GM21786 (cell line): ENCODE results near the gene PREX1.

Experiments
- ATAC-seq: cut with Tn5 transposase; IDR thresholded peaks from one replicate; pipeline ENCODE4 v1.9.1; 2021; ENCODE audit not compliant: unreplicated experiment

The PREX1 gene

GRCh38 chr20:48667889-48668413, 159.8 kb downstream of the PREX1 start:
- no peak for ATAC-seq

DNA sequence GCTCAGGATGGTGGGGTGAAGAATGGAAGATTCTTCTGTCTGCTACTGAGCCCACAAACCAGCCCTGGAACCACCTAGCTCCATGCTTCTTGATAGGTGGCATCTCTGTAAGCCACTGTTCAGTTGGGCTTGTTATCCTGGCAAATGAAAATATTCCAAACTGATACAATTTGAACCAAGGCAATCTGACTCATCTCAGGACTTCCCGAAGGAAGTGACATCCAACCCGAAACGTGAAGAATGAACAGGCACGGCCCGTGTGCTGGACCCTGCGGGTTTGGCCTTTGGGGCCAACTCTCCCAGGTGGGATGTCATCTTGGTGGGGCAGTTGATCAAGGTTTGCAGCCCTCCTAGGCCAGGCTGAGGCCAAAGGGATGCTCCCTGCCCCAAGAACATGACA, 160.3 kb downstream of the PREX1 start:
- no peak for ATAC-seq

DNA sequence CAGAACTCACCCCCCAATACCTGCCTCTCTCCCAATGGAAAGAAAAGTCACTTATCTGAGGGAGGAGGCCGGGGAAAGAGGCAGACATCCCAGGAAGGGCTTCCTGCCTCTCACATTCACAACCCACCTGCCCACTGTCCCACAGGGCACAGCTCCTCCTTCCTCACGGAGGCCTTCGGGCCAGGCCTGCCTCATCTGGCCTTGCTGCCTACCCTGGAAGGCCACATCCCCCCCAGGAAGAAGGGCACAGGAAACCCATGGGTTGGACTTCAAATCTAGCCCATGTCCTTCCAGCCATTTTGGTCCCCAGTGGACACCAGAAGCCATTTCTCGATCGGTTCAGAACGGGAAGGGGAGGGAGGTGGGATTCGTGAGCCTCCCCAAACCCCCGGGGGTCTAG, 162.0 kb downstream of the PREX1 start:
- no peak for ATAC-seq

GRCh38 chr20:48662711-48663110, 165.1 kb downstream of the PREX1 start:
- ATAC-seq, result no peak

DNA sequence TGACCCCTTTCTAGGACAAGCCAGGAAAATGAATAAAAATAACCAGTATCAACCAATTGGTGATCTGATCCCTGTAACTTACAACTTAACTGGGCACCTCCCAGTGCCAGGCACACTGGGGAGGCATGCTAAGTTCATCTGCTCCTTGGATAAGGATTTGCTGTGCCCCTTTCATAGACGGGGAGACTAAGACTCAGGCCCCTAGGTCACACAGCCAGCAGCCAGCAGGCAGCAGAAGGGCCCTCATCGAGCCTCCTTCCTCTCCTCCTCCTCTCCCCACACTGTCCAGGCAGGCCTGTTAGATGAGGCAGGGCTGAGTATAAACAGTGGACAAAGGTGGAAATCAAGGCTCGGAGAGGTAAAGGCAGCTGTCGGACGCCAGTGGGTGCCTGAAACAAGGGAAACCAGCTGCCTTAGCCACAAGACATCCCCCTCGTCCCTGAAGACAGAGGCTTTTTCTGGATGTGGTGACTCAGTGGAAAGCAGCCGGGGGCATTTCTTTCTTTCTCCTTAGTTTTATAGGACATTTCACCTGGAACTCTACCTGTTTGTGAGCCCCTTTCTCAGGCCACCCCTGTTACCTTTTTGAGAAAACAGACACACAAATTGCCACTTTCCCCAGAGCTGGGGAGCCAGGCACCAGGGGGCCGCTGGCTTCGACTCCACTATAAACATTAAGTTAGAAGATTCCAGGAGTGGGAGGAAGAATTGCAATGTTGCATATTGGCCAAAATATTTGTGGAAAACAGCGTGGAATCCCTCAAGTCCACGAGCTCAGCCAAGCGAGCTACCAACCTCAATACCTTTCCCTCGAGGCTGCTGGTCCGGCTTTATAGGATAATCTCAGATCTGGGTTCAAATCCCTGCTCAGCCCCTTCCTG, 166.0 kb downstream of the PREX1 start:
- no peak for ATAC-seq

DNA sequence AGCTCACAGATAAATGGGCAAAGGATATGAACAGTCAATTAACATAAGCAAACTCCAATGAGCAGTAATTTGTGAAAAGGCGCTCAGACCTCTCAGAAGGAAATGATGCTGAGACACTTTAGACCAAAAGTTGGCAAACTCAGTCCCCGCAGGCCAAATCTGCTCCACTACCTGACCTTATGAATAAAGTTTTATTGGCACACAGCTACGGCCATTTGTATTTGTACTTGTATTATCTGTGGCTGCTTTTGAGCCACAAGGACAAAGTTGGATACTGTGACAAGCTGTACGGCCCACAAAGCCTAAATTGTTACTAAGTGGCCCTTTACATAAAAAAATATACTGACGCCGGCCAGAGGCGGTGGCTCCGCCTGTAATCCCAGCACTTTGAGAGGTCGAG, 167.0 kb downstream of the PREX1 start:
- no peak for ATAC-seq

DNA sequence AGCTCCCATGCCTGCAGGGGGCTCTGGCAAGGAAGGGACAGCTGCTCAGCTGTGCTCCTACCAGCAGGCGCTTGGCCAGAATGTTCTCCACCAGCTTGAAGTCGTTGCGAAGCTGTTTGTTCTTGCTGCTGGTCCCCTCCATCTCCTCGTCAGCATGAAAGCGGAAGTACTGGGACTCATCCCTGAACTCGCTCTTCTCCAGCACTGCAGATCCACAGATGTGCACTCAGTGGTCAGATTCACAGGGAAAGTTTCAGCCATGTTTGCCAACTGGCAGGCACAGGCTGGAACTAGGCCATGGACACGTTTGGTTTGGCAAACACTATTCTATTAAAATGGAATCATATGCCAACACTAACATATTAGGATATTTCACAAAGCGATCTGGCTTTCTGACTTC, 167.9 kb downstream of the PREX1 start:
- ATAC-seq, result no peak

- no peak for ATAC-seq
Observed at GRCh38 chr20:48658505-48658904, 169.3 kb downstream of the PREX1 start.

- no peak for ATAC-seq
Observed at GRCh38 chr20:48658198-48658476, 169.7 kb downstream of the PREX1 start.

DNA sequence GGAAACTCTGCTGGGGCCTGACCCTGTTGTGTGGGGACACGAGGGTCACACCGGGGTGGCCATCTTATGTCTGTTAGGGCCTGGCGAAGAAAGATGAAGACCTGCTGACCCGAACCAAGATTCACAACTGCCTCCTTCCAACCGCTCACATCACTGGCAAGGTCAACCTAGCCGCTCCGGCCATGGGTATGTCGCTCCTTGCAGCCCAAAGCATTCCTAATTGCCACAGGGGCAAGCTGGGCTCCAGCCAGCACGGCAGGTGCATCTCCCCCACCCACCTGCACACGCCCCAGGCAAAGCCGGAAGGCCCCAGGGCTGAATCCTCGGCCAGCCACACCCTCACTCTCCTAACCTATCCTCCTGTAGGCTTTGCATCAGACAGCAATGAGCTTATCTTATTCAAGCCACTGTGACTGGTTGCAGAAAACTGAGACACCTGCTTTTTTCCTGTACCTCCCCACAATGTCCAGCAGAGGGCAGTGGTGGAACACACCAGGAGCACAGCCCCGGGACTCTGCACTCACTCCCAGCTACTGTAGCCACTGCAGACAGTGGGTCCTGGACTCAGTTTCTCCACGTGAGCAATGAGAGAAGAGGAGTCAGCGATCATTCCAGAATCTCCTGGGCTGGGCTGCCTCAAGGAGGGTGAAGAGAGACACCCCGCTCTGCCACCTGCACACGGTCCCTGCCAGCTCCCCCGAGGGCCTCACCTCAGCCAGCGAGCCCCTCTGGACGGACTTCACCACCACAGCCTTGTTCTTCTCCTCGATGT, 170.2 kb downstream of the PREX1 start:
- ATAC-seq, result no peak

DNA sequence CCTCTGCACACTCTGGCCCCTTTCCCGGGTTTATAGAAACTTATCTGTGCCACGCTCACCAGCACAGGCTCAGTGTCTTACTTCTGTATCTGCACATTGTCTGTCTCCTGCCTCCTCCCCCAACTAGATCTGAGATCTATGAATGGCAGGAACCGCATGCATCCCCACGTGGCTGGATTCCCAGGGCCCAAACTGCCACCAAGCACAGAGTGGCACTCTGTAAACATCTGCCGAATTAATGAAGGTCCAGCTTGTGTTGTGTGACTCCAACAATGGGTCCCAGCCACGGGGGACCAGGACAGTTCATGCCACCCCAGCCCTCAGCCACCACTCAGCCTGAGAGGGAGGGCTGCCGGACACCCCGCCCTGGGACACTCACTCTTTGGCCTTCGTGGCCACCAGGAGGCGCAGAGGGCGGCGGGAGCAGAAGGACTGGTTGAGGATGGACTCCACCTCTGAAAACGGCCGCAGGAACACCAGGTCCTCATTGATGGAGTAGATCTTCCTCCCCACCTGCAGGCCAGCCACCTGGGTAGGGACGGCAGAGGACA, 171.1 kb downstream of the PREX1 start:
- no peak for ATAC-seq

- ATAC-seq, result no peak
Observed at GRCh38 chr20:48656137-48656536, 171.7 kb downstream of the PREX1 start.

GRCh38 chr20:48653706-48654051, 174.1 kb downstream of the PREX1 start:
- ATAC-seq, result no peak

DNA sequence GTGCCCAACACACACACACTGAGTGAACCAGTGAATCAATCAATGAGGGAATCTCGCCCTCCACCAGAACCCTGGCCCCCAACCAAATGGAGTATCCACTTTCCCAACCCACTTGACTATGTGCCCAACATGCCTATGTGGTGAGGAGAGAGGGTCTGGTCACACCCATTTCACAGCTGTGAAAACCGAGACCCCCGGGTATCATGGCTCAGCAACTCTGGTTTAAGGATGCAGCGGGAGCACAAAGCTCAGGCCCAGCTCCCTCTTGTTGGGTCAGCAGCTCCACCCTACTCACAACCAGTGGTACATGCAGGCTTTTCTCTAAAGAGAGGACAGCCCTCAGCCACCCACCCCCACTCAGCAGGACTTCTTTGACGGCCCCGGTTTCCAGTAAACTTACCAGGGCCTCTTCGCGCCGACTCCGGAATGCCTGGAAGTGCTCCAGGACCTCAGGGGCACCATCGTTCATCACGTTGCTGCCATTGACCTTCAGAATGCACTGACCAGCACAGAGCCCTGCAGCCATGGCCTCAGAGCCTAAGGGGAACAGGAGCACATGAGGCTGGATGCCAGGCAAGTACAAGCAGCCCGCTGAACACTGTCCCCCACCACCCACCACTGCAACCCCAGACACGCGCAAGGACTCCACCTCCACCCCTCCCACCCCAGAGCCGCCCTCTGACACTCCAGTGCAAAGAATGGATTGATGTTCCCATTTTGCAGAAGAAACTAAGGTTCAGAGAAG, 174.7 kb downstream of the PREX1 start:
- no peak for ATAC-seq

GRCh38 chr20:48651960-48652359, 175.8 kb downstream of the PREX1 start:
- no peak for ATAC-seq

DNA sequence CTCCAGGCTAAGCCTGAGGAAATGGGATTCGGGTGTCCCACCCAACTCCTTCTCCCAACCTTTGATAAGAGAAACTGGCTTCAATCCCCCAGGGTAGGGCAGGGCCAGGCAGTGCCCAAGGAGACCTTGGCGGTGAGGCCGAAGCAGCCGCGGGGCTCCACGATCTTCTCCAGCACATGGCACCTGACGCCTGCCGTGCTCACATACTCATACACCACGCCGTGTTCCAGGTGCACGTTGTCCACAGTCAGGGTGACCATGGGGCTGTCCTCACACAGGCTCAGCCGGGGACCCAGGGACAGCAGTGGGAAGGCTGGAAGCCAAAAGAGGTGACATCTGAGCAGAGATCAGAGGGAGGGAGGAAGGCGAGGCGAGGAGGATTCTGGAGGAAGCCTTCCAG, 176.5 kb downstream of the PREX1 start:
- ATAC-seq, result no peak

DNA sequence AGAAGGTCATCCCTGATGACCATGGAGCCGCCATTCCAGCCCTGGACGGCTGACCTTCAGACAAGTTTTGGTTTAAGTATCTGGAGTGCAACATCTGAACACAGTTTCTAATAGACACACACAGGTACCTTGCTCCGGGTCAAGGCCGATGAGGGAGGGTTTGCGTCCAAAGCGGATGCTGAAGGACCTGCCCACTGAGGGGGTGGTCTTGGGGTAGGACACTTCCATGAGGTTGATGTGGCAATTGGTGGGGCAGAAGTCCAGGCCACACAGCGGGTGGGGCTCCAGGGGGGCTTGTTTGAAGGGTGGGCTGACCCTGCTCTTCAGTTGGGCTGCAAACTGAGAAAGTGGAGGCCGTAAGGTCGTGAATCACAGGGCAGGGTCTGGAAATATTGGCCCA, 177.9 kb downstream of the PREX1 start:
- no peak for ATAC-seq

DNA sequence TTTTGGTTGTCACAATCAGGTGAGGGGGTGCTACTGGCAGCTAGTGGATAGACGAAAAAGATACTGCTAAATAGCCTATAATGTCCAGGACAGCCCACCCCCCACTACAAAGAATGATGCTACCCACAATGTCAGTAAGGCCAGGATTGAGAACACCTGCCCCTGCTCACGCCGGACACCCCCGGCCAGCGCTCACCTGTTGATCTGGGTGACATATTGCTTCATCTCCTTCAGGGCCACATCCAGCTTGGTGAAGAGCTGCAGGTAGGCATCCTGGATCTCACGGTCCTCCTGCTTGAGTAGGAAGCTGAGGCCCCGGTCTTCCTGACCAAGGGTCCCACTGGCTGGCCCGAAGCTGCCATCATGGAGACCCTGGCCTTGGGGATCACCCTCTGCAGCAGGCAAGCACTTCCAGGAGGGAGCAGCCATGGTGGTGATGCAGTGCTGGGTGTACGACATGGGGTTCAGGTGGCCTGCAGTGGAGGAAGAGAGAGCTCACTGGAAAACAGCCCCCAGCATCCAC, 178.6 kb downstream of the PREX1 start:
- no peak for ATAC-seq

DNA sequence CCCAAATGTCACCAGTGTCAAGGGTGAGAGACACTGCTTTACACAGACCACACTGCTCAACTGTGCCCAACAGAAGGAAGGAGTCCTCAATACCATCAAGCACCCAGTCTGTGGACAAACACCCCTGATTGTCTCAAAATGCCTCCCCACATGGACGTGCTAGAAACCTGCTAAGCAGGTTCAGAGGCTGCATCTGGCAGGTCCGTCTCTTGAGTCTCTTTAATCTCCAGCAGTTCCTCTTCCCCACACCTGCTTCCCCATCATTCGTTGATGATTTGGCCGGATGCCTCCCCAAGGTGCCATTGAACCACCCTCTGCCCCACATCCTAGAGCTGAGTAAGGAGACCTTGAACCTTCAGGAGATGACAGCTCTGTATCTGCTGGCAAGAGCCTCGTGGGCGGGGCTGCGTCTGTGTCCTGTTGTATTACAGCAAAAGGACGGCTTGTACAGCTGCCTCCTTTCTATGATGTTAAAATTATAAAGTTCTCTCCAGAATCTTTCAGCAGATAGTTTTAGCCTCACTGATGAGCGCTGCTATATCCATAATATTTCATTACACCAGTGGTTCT, 179.2 kb downstream of the PREX1 start:
- ATAC-seq, result no peak

DNA sequence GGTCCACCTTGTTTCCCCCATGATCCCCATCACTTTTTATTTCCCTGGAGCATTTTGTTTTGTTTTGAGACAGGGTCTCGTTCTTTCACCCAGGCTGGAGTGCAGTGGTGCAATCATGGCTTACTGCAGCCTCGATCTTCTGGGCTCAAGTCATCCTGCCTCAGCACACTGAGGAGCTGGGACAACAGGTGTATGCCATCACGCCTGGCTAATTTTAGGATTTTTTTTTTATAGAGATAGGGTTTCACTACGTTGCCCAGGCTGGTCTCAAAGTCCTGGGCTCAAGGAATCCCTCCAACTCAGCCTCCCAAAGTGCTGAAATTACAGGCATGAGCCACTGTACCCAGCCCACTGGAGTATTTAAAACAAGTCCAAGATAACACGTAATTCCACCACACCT, 179.9 kb downstream of the PREX1 start:
- ATAC-seq, result no peak

GRCh38 chr20:48645666-48646065, 182.1 kb downstream of the PREX1 start:
- ATAC-seq, result no peak
